ENCODE measurements around the gene FYCO1. TPM values are rescaled to one million over a fixed set of nuclear protein-coding genes. Genes with fewer than 3 reads are reported as not detected.

The FYCO1 gene
- total RNA-seq, 2 experiments from 2014 or later: 9.4 to 15.2 TPM

DNA sequence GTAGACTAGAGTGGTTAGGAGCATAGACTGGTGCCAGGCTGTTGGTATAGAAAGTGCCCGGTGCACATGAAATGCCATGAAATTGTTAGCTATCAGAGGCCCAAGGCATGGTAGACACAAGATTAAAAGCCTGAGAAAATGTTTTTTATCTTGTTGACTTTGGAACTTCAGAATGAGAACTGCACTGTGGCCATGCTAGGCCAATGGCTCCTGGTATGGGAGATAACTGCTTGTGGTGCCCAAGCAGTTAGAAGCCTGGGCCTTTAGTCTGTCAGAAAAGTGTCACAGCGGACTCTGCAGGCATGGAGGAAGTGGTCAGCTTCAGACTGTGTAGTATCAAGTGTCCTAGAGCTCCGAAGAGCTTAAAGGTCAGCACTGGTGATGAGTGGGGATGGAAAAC lies 11.9 kb downstream of the FYCO1 start:
- ChIA-PET POLR2A (no interaction called here), CTCF (ENCODE audit: unreplicated experiment) (no interaction called here)
- Histone ChIP-seq H3K4me3 (ENCODE audit: low read depth, low read length, poor library complexity, severe bottlenecking) (no peak overlapping the region), H3K4me2 (ENCODE audit: low read length) (no peak overlapping the region), H3K36me3 (ENCODE audit: insufficient read depth, low read length) (peaks cover 59% of the 10 kb centered on the region), H3K79me2 (ENCODE audit: insufficient read depth, low read depth, low read length) (no peaks in the 10 kb centered on the region), H3K9me2 (ENCODE audit: insufficient read depth, low read length) (no peaks in the 10 kb centered on the region), H2AFZ (ENCODE audit: low read length) (no peak overlapping the region), H3K4me1 (ENCODE audit: insufficient read depth, low read length, poor library complexity, severe bottlenecking) (no peaks in the 10 kb centered on the region), H4K20me1 (ENCODE audit: insufficient read depth, low read length) (no peaks in the 10 kb centered on the region; the same call in 1 of the 2 replicates), H3K27ac (ENCODE audit: low read depth, low read length, poor library complexity, severe bottlenecking) (no peak overlapping the region), H3K9me3 (ENCODE audit: low read length) (no peaks in the 10 kb centered on the region)
- TF ChIP-seq, protein P1, sequence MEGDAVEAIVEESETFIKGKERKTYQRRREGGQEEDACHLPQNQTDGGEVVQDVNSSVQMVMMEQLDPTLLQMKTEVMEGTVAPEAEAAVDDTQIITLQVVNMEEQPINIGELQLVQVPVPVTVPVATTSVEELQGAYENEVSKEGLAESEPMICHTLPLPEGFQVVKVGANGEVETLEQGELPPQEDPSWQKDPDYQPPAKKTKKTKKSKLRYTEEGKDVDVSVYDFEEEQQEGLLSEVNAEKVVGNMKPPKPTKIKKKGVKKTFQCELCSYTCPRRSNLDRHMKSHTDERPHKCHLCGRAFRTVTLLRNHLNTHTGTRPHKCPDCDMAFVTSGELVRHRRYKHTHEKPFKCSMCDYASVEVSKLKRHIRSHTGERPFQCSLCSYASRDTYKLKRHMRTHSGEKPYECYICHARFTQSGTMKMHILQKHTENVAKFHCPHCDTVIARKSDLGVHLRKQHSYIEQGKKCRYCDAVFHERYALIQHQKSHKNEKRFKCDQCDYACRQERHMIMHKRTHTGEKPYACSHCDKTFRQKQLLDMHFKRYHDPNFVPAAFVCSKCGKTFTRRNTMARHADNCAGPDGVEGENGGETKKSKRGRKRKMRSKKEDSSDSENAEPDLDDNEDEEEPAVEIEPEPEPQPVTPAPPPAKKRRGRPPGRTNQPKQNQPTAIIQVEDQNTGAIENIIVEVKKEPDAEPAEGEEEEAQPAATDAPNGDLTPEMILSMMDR (conservative IDR thresholded peaks at IDR 0.05; ENCODE audit: low read length): no peak
- TF ChIP-seq EZH2phosphoT487 (IDR thresholded peaks at IDR 0.05; ENCODE audit: borderline replicate concordance, low read depth, low read length): no peak
- no peak for DNase-seq (ENCODE audit: low spot score)
- intact Hi-C loops (cut with micrococcal nuclease; ENCODE audit: unreplicated experiment): no loop called here
- no TSS peak for BruUV-seq (replicated peaks)

- no TSS peak for BruUV-seq (replicated peaks)
- POLR2A ChIA-PET: interaction anchor here (1.3 kb wide), 1 partner anchor 13 kb away, joined by 3 read pairs; no protein-coding TSS in a partner anchor
- no peaks in the 10 kb centered on the region for H3K9me2 ChIP-seq (ENCODE audit: insufficient read depth, low read length)
- H2AFZ ChIP-seq (ENCODE audit: low read length): no peak overlapping the region
- H3K9me3 ChIP-seq (ENCODE audit: low read length): no peaks in the 10 kb centered on the region
- no peak overlapping the region for H3K4me3 ChIP-seq (ENCODE audit: low read depth, low read length, poor library complexity, severe bottlenecking)
- CTCF ChIA-PET (ENCODE audit: unreplicated experiment): no interaction called here
- no peaks in the 10 kb centered on the region for H3K4me1 ChIP-seq (ENCODE audit: insufficient read depth, low read length, poor library complexity, severe bottlenecking)
- no peaks in the 10 kb centered on the region for H3K79me2 ChIP-seq (ENCODE audit: insufficient read depth, low read depth, low read length)
- no peaks in the 10 kb centered on the region; the same call in 1 of the 2 replicates for H4K20me1 ChIP-seq (ENCODE audit: insufficient read depth, low read length)
- no peak overlapping the region for H3K27ac ChIP-seq (ENCODE audit: low read depth, low read length, poor library complexity, severe bottlenecking)
- H3K4me2 ChIP-seq (ENCODE audit: low read length): no peak overlapping the region
- TF ChIP-seq EZH2phosphoT487 (IDR thresholded peaks at IDR 0.05; ENCODE audit: borderline replicate concordance, low read depth, low read length): no peak
- TF ChIP-seq, protein P1 (conservative IDR thresholded peaks at IDR 0.05; ENCODE audit: low read length): no peak
- peaks cover 79% of the 10 kb centered on the region for H3K36me3 ChIP-seq (ENCODE audit: insufficient read depth, low read length)
- intact Hi-C loops (cut with micrococcal nuclease; ENCODE audit: unreplicated experiment): no loop called here
- no peak for DNase-seq (ENCODE audit: low spot score)
Measured at GRCh38 chr3:45981346-45982074, 14.1 kb downstream of the FYCO1 start.

DNA sequence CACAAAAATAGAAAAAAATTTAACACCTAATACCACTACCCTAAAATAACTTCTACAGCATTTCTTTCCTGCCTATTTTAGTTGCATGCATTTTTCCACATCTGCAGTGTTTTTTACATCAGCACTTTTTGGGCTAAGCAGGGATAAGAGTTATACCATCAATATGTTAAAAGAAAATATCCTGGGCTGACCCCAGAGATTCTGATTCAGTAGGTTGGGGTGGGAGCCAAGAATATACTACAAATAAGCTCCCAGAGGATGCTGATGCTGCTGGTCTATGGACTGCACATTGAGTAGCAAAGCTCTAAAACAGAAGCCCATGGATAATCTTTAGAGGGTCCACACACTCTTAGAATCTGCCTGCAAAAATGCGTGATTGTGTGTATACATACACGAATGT lies 14.8 kb downstream of the FYCO1 start:
- BruUV-seq (replicated peaks): no TSS peak
- no peak overlapping the region for H3K4me3 ChIP-seq (ENCODE audit: low read depth, low read length, poor library complexity, severe bottlenecking)
- H3K4me1 ChIP-seq (ENCODE audit: insufficient read depth, low read length, poor library complexity, severe bottlenecking): no peaks in the 10 kb centered on the region
- no peaks in the 10 kb centered on the region for H3K9me3 ChIP-seq (ENCODE audit: low read length)
- H3K4me2 ChIP-seq (ENCODE audit: low read length): no peak overlapping the region
- POLR2A ChIA-PET: interaction anchor here (1.3 kb wide), 1 partner anchor 12 kb away, joined by 3 read pairs; no protein-coding TSS in a partner anchor
- TF ChIP-seq, protein P1 (conservative IDR thresholded peaks at IDR 0.05; ENCODE audit: low read length): no peak
- no peak for TF ChIP-seq EZH2phosphoT487 (IDR thresholded peaks at IDR 0.05; ENCODE audit: borderline replicate concordance, low read depth, low read length)
- no peak for DNase-seq (ENCODE audit: low spot score)
- CTCF ChIA-PET (ENCODE audit: unreplicated experiment): no interaction called here
- H3K9me2 ChIP-seq (ENCODE audit: insufficient read depth, low read length): no peaks in the 10 kb centered on the region
- intact Hi-C loops (cut with micrococcal nuclease; ENCODE audit: unreplicated experiment): no loop called here
- no peak overlapping the region for H3K27ac ChIP-seq (ENCODE audit: low read depth, low read length, poor library complexity, severe bottlenecking)
- no peaks in the 10 kb centered on the region for H3K79me2 ChIP-seq (ENCODE audit: insufficient read depth, low read depth, low read length)
- peaks cover 85% of the 10 kb centered on the region for H3K36me3 ChIP-seq (ENCODE audit: insufficient read depth, low read length)
- no peak overlapping the region for H2AFZ ChIP-seq (ENCODE audit: low read length)
- no peaks in the 10 kb centered on the region; the same call in 1 of the 2 replicates for H4K20me1 ChIP-seq (ENCODE audit: insufficient read depth, low read length)

Data from OCI-LY7 (cell line).